HTR-8/SVneo (cell line): Measurements from ENCODE around the gene SNORC.
A peak's percentile ranks its signal among the peaks of the same experiment; 100 is the strongest.

ENCODE experiments used
- DNase-seq: peaks from one replicate; pipeline ENCODE4 v3.0.0; 2011; ENCODE audit warnings: low spot score, mixed read lengths; ENCODE audit not compliant: insufficient read length
- FAIRE-seq: peaks from 2 replicates; lab custom pipeline; 2011; peaks lifted over from hg19 to GRCh38; lab: Jason Lieb, UNC

Gene SNORC

GRCh38 chr2:232865165-232865564, 4.9 kb upstream of the SNORC start:
- no peak for DNase-seq
- FAIRE-seq = no peak

- no peak for FAIRE-seq
- DNase-seq = no peak
Measured at GRCh38 chr2:232866104-232866503, 4.0 kb upstream of the SNORC start.

DNA sequence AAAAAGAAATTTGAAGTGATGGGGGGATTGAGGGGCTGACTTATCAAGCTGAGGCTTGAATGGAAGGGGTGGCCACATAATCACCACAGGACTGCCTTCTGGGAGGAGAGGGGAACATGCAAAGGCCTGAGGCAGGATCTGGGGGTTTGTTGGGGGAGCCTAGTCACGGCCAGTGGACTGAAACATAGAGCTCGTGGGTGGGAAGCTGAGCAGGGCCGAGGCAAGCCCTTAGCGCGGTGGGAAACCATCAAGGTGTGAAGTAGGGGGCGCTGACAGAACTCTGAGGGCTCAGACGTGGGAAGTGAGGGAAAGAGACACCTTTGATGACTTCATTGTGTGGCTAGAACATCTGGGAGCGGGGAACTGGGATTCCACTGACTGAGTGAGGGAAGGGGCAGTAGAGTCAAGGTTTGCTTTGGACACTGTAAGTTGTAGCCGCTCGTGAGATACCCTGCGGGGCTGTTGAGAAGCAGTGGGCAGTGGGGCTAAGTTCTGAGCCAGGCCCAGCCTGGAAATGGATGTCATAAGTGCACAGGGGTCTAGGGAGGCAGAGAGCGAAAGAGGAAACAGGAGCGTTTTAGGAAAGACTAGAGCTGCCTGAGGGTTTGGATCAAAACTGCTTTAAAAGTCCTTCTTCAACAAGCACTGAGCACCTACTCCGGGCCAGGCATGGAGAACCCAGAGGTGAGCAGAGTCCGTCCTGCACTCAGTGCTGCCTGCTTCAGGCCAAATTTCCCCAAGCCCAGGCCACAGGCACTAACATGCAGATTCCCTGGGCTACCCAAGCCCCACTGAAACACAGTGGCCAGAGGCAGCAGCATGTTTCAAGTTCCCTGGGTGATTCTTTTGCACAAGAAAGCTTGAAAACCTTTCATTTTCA, 686 bp upstream of the SNORC start:
- no peak for DNase-seq
- no peak for FAIRE-seq

DNA sequence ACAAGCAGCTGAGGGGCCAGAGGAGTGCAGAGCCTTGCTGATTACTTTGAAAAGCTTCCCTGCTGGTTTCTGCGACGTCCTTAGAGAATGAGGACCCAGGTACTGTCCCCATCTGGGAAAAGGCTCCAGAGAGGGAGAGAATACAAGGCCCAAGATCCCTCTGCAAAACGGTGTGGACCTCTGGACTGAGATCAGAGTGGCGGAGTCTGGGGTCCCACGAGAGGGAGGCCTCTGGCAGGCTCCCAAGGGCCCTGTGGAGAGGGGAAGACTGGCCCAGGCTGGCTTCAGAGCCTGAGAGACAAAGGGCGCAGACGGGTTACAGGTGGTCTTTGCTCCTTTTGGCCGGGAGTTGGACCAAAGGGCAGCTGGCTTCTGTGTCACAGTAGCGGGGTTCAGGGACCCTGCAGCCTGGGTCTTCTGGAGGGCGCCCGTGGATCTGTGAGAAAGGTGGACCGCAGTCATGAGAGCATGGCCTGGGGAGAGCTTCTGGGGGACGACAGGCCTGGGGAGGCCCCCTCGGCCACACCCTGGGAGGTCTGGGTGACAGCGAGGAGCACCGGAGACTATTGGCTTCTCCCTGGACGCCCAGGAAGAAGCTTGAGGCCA, 805 bp downstream of the SNORC start:
- DNase-seq (no peak), FAIRE-seq (no peak)

GRCh38 chr2:232871418-232871834, 1.4 kb downstream of the SNORC start:
- DNase-seq = no peak
- FAIRE-seq = no peak

DNA sequence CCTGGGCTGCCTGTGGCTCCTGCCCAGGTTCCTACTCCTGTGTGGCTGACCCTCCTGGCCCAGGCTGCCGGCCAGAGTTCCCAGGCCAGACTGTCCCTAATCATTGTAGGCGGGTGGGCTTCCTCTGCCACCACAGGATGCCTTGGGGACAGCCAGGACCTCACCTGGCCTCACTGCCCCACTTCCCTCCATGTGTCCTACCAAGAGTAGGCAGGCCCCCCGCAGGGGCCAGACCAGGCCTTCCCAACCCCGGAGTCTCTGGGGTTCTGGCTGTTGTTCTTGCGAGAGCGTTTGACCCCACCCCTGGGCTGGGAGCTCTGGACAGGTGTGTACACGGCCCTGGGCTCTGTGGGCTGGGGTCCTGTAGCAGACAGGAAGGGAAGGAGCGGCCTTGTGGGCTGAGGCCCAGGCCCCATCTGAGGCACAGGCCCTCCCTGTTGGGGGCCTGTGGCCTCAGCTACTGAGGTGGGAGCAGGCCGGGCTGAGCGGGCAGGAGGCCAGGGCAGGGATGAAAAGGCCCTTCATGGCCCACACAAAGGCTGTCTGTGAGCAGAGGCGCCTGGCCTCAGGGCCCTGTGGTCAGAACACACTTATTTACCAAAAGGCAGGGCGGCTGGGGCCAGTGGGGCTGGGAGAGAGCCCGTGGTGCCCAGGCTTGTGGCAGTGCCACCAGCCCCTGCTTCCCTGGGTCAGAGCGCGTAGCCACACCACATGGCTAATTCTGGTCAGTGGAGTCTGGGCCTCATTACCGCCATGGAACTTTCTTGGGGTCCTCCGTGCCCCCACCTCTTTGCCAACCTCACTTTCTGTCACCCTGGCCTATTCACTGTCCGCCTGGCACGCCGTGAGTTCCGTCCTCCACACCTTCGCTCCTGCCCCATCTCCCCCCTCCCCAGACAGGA, 2.0 kb downstream of the SNORC start:
- DNase-seq (no peak), FAIRE-seq (no peak)

DNA sequence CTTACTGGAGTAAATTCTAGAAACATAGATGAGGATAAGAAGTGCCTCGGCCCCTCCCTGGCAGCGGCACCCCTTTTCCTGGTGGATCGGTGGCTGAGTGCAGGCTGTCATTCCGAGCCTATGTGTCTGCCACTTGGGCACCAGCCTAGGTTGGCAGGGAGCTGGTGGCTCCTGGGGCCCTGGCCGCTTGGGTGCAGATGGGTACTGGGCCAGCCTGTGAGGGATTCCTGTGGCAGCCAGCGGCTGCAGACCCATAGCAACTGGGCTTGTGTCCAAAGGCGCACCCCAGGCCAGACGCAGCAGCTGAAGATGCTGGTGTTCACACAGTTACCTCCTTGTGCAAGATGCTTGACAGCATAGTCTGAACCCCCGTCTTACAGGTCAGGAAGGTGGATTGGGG, 2.8 kb downstream of the SNORC start:
- FAIRE-seq = no peak

GRCh38 chr2:232873292-232873908, 3.3 kb downstream of the SNORC start:
- DNase-seq (no peak), FAIRE-seq (no peak)

More for the DNA sequence above, 2.8 kb downstream of the SNORC start:
- no peak for DNase-seq

DNA sequence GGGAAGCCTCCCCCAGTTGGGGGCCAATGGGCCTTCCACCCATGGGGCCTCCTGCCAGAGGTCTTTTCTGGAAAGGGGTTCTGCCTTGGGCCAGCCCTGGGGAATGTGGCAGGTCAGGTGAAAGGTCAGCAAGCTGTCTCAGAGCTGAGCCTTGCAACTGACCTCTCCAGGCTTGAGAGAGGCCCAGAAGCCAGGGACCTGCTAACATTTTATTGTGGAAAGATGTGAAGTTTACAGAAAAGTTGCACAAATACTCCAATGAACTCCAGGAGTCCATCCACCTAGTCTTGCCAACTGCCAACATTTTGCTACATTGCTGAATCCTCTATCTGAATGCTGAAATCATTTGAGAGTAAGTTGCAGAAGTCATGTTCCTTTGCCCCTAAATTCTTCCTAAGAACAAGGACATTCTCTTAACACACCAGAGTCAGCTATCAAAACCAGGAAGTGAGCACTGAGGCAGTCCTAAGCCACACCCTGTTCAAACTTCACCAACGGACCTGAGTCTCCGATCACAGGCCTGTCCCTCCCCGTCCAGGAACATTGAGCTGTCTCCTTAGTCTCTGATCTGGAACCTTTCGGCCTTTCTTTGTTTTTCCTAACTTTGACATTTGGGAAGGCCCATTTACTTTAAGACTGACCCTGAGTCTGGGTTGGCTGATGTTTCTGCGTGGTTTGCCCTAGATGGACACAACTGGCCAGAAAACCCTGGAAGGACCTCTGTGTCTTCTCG, 4.0 kb downstream of the SNORC start:
- no peak for DNase-seq
- no peak for FAIRE-seq

GRCh38 chr2:232874677-232875223, 4.7 kb downstream of the SNORC start:
- FAIRE-seq (no peak), DNase-seq (no peak)

DNA sequence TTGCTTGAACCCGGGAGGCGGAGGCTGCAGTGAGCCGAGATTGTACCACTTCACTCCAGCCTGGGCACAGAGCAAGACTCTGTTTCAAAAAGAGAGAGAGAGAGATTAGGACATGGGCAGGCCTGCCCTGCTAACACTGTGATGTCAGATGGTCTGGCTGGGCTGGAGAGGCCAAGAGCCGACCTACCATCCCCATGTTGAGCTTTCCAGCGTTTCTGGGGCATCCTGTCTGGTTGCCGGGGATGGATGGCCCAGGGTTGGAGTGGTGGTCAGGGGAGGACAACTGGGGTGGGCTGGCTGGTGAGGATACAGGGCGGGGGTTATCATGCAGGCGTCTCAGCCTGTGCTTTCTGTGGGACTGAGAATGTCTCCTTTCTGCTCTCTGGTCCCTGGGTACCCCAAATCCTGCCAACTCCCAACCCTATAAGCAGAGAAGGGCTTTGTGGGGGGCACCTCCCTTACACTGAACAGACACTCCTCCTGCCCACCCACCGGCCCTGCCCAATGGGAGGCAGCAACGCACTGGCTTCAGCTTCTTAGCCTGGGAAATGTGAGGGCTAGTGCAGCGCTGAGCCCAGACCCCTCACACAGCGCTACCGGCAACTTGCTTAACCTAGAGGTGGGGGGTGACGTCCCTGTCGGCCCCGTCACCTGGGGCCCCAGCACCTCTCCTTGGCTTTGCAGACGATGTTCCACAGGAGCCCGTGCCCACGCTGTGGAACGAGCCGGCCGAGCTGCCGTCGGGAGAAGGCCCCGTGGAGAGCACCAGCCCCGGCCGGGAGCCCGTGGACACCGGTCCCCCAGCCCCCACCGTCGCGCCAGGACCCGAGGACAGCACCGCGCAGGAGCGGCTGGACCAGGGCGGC, 5.4 kb downstream of the SNORC start:
- no peak for FAIRE-seq
- no peak for DNase-seq

DNA sequence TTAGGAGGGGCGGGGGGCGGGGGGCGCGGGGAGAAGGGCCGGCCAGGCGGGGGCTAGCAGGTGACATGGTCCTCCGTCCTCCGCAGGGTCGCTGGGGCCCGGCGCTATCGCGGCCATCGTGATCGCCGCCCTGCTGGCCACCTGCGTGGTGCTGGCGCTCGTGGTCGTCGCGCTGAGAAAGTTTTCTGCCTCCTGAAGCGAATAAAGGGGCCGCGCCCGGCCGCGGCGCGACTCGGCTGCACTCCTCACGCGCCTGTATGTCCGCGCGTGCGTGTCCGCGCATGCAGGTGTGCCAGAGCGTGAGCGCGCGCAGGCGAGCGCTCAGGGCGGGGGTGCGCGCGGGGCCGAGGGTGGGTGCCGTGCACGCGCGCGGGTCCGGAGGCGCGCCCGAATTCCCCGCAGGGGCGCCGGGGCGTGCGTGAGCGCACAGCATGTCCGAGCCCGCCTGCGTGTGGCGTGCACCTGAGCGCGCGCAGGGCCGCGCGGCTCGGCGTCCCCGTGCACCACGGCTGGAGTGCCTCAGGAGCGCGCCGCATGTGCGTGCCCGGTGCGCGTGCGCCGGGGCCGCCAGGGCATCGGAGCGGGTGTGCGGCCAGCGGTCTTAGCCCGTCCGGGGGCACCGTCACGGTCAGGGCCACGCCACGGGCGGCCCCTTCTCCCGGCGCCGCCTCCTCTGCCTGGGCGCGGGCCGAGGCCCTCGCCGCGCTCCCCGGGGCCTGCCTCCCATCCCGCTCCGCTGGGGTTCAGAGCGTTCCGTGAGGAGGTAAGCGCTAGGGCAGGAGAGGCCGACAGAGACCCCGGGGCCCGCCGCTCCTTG, 6.3 kb downstream of the SNORC start:
- DNase-seq = peak; percentile 40

GRCh38 chr2:232876978-232877441, 6.9 kb downstream of the SNORC start:
- FAIRE-seq = no peak
- DNase-seq = no peak

More for the DNA sequence above, 6.3 kb downstream of the SNORC start:
- peak; percentile 85 for FAIRE-seq

- no peak for FAIRE-seq
- DNase-seq = no peak
Measured at GRCh38 chr2:232877940-232878511, 8.0 kb downstream of the SNORC start.

DNA sequence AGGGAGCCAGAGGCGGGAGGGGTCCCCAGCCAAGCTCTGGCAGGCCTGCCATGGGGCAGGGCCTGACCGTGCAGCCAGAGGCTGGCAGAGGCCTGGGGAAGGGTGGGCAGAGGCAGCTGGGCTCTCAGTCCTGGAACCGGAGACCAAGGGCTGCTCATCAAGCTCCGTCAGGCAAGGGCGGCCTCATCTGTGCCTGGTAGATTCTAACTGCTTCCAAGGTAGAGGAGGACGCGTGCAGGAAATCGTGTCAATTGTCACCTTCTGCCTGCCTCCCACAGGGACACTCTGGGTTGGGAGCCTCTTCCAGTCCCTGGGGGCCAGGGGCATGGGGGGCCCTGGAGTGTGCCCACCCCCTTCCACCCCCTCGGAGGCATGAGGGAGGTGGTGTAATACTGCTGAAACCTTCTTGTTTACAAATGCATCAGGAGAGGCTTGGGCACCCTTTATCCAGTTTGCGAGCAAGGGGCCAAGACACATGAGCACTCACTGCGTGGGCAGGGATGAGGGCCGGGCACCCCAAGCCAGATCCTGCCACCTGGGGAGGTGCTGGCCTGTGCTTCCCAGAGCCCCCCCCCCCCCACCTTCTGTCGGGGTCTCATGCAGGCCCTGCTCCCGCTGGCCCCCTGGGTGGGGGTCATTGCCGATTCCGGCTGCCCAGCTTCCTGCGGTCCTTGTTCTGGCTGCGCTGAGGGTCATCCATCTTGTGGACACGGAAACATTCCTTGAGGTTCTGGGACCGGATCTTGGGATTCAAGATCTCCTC, 9.0 kb downstream of the SNORC start:
- FAIRE-seq (no peak), DNase-seq (no peak)
